Hepatocyte (in vitro differentiated cells): ENCODE measurements around the gene UBXN6. TPM values are rescaled to one million over a fixed set of nuclear protein-coding genes. Genes with fewer than 3 reads are reported as not detected.

ENCODE experiments used
- DNase-seq: peaks from one replicate; pipeline ENCODE4 v3.0.0-alpha.2; 2016; ENCODE audit warnings: low spot score
- H2AFZ ChIP-seq: fragments of 200-600 bp; sonication (generic); 2 replicates; pipeline ENCODE4 v1.6.0; 2016; ENCODE audit warnings: antibody characterized with exemption, mild to moderate bottlenecking
- H3K27ac ChIP-seq: fragments of 200-600 bp; sonication (generic); 2 replicates; pipeline ENCODE4 v1.5.1; 2016; ENCODE audit warnings: mild to moderate bottlenecking
- H3K27me3 ChIP-seq: fragments of 200-600 bp; sonication (generic); 2 replicates; pipeline ENCODE4 v1.6.1; 2016
- H3K36me3 ChIP-seq: fragments of 200-600 bp; sonication (generic); replicated peaks from 2 replicates; pipeline ENCODE4 v1.5.1; 2016; ENCODE audit warnings: low read depth; ENCODE audit not compliant: insufficient read depth
- H3K4me1 ChIP-seq: fragments of 200-600 bp; sonication (generic); 2 replicates; pipeline ENCODE4 v1.5.1; 2016; ENCODE audit warnings: mild to moderate bottlenecking, moderate library complexity; ENCODE audit not compliant: insufficient read depth
- H3K4me2 ChIP-seq: fragments of 200-600 bp; sonication (generic); 2 replicates; pipeline ENCODE4 v1.6.0; 2016
- H3K4me3 ChIP-seq: fragments of 200-600 bp; sonication (generic); 2 replicates; pipeline ENCODE4 v1.5.1; 2016; ENCODE audit warnings: mild to moderate bottlenecking
- H3K79me2 ChIP-seq: fragments of 200-600 bp; sonication (generic); 2 replicates; pipeline ENCODE4 v1.6.0; 2017; ENCODE audit warnings: mild to moderate bottlenecking
- H3K9me2 ChIP-seq: fragments of 200-600 bp; sonication (generic); replicated peaks from 2 replicates; pipeline ENCODE4 v1.6.0; 2017; ENCODE audit warnings: mild to moderate bottlenecking; ENCODE audit not compliant: insufficient read depth
- H3K9me3 ChIP-seq: fragments of 200-600 bp; sonication (generic); 2 replicates; pipeline ENCODE4 v1.5.1; 2016; ENCODE audit warnings: low read depth, mild to moderate bottlenecking
- H4K20me1 ChIP-seq: fragments of 200-600 bp; sonication (generic); 2 replicates; pipeline ENCODE4 v1.6.0; 2016; ENCODE audit warnings: mild to moderate bottlenecking; ENCODE audit not compliant: insufficient read depth, poor library complexity, severe bottlenecking
- CTCF ChIP-seq: fragments of 200-600 bp; sonication (generic); IDR thresholded peaks from 2 replicates; pipeline ENCODE4 v1.5.1; 2016; ENCODE audit warnings: antibody characterized with exemption, mild to moderate bottlenecking; ENCODE audit not compliant: poor library complexity
- EZH2 ChIP-seq: fragments of 200-600 bp; sonication (generic); IDR thresholded peaks from 2 replicates; pipeline ENCODE4 v1.6.1; 2016; ENCODE audit warnings: antibody characterized with exemption, mild to moderate bottlenecking, borderline replicate concordance
- EZH2phosphoT487 ChIP-seq: fragments of 200-600 bp; sonication (generic); IDR thresholded peaks from one replicate; pipeline ENCODE4 v1.6.1; 2018; ENCODE audit warnings: antibody characterized with exemption, mild to moderate bottlenecking, low read depth, moderate library complexity; ENCODE audit not compliant: unreplicated experiment, severe bottlenecking
- WGBS: methylation state at CpG from one replicate; pipeline ENCODE4 v1.1.6; 2016; ENCODE audit warnings: low lambda C conversion rate; ENCODE audit errors: missing lambda C conversion rate; 5-methylcytosine and 5-hydroxymethylcytosine counted together
- polyA plus RNA-seq: library from polyadenylated mRNA; unstranded; fragments of >200 nt; fragmentation: Nextera tagmentation; extraction: Ambion mirVana; gene quantifications from 2 replicates; pipeline ENCODE4 v1.2.1, GENCODE V29; 2016
- total RNA-seq: library from RNA; depleted of rRNA; stranded (reverse); fragments of >200 nt; gene quantifications from 2 replicates; pipeline ENCODE4 v1.2.3, GENCODE V29; 2014

The UBXN6 gene
- total and polyA plus RNA-seq, 2 experiments from 2014 or later: 36.8 to 88.6 TPM

GRCh38 chr19:4503825-4504170 lies 46.2 kb upstream of the UBXN6 start:
- no peaks in the 10 kb centered on the region for H3K9me3 ChIP-seq
- H3K9me2 ChIP-seq: no peaks in the 10 kb centered on the region
- H3K4me2 ChIP-seq: no peak overlapping the region
- H3K79me2 ChIP-seq: no peaks in the 10 kb centered on the region
- H3K4me1 ChIP-seq: no peaks in the 10 kb centered on the region
- H4K20me1 ChIP-seq: no peaks in the 10 kb centered on the region
- no peak overlapping the region for H3K4me3 ChIP-seq
- no peaks in the 10 kb centered on the region for H3K27me3 ChIP-seq
- H3K36me3 ChIP-seq: no peaks in the 10 kb centered on the region
- no peak overlapping the region for H3K27ac ChIP-seq
- H2AFZ ChIP-seq: no peak overlapping the region
- TF ChIP-seq EZH2 (no peak), CTCF (no peak), EZH2phosphoT487 (no peak)
- WGBS: 91% methylated on average over 10 of the region's 10 CpGs
- DNase-seq: no peak

GRCh38 chr19:4503132-4503824 lies 45.7 kb upstream of the UBXN6 start:
- Histone ChIP-seq H3K9me2 (no peaks in the 10 kb centered on the region), H3K4me3 (no peak overlapping the region), H3K4me1 (no peaks in the 10 kb centered on the region), H4K20me1 (no peaks in the 10 kb centered on the region), H3K79me2 (no peaks in the 10 kb centered on the region), H3K27ac (no peak overlapping the region), H3K27me3 (no peaks in the 10 kb centered on the region), H3K9me3 (no peaks in the 10 kb centered on the region), H3K4me2 (no peak overlapping the region), H3K36me3 (no peaks in the 10 kb centered on the region), H2AFZ (no peak overlapping the region)
- TF ChIP-seq CTCF: no peak
- no peak for TF ChIP-seq EZH2
- TF ChIP-seq EZH2phosphoT487: no peak
- 93% methylated on average over 25 of the region's 25 CpGs for WGBS
- DNase-seq: no peak

GRCh38 chr19:4502282-4503131 lies 44.9 kb upstream of the UBXN6 start:
- Histone ChIP-seq H3K9me3 (no peaks in the 10 kb centered on the region), H3K27me3 (no peaks in the 10 kb centered on the region), H3K79me2 (no peaks in the 10 kb centered on the region), H2AFZ (no peak overlapping the region), H3K4me1 (no peaks in the 10 kb centered on the region), H3K27ac (no peak overlapping the region), H3K4me3 (no peak overlapping the region), H3K9me2 (no peaks in the 10 kb centered on the region), H3K36me3 (no peaks in the 10 kb centered on the region), H3K4me2 (no peak overlapping the region), H4K20me1 (no peaks in the 10 kb centered on the region)
- WGBS: 94% methylated on average over 33 of the region's 37 CpGs
- TF ChIP-seq EZH2 (no peak), CTCF (no peak), EZH2phosphoT487 (no peak)
- DNase-seq: no peak
